GM06990 (cell line): ENCODE measurements around the gene CPNE4.

Source experiments
- DNase-seq: peaks from one replicate; pipeline ENCODE4 v3.0.0-alpha.2; 2011; ENCODE audit not compliant: insufficient read length; ENCODE audit errors: extremely low read depth
- H3K27me3 ChIP-seq: replicated peaks from 2 replicates; pipeline ENCODE4 v1.6.0; 2011; ENCODE audit warnings: low read length; ENCODE audit not compliant: control insufficient read depth, insufficient read depth
- H3K36me3 ChIP-seq: 2 replicates; pipeline ENCODE4 v1.5.1; 2011; ENCODE audit warnings: low read length; ENCODE audit not compliant: control insufficient read depth, insufficient read depth
- H3K4me3 ChIP-seq: replicated peaks from 2 replicates; pipeline ENCODE4 v1.5.1; 2011; ENCODE audit warnings: low read depth, mild to moderate bottlenecking, control low read depth, low read length
- TF ChIP-seq, protein P1 (sequence below): IDR thresholded peaks from 2 replicates; pipeline ENCODE4 v1.5.1; 2011; ENCODE audit warnings: low read length, control low read depth, mild to moderate bottlenecking, inconsistent platforms; ENCODE audit not compliant: insufficient read depth, poor library complexity, severe bottlenecking

Gene CPNE4

DNA sequence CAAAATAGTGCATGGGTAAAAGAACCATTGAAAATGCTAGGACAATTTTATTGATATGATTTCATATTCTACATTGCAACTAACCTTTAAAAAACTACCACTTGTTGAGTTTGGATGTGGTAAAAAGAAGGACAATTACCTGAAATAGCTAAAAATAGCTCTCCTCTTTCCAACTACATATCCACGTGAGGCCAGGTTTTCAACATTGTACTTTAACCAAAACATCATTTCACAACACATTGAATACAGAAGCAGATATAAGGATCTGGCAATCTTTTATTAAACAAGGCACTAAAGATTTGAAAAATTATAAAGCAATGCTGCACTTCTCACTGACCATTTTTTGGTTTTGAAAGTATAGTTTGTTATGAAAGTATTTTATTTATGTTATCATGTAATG lies 504.0 kb downstream of the CPNE4 start:
- H3K36me3 ChIP-seq, result no peaks in the 10 kb centered on the region
- DNase-seq, result no peak
- TF ChIP-seq, protein P1, sequence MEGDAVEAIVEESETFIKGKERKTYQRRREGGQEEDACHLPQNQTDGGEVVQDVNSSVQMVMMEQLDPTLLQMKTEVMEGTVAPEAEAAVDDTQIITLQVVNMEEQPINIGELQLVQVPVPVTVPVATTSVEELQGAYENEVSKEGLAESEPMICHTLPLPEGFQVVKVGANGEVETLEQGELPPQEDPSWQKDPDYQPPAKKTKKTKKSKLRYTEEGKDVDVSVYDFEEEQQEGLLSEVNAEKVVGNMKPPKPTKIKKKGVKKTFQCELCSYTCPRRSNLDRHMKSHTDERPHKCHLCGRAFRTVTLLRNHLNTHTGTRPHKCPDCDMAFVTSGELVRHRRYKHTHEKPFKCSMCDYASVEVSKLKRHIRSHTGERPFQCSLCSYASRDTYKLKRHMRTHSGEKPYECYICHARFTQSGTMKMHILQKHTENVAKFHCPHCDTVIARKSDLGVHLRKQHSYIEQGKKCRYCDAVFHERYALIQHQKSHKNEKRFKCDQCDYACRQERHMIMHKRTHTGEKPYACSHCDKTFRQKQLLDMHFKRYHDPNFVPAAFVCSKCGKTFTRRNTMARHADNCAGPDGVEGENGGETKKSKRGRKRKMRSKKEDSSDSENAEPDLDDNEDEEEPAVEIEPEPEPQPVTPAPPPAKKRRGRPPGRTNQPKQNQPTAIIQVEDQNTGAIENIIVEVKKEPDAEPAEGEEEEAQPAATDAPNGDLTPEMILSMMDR, result no peak
- H3K4me3 ChIP-seq, result no peak overlapping the region
- H3K27me3 ChIP-seq, result no peaks in the 10 kb centered on the region

DNA sequence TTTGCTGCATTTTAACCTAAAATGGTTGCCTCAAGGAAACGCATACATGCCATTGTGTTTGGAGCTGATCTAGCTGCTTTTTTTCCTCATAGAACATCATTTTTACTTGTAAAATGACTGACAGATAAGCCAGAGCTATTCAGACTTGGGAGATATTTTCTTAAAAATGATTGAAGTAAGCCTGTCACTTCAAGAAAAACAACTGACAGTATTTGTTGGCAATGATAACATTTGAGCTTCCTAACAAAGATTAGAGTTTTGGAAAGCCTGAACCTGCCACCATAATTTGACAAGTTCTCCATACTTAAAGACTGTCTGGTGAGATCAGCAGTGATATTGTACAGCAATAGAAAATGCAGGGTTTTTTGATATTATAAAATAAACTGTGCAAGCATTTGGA lies 504.4 kb downstream of the CPNE4 start:
- Histone ChIP-seq H3K4me3 (no peak overlapping the region), H3K27me3 (no peaks in the 10 kb centered on the region), H3K36me3 (no peaks in the 10 kb centered on the region)
- TF ChIP-seq, protein P1, result no peak
- DNase-seq, result no peak

DNA sequence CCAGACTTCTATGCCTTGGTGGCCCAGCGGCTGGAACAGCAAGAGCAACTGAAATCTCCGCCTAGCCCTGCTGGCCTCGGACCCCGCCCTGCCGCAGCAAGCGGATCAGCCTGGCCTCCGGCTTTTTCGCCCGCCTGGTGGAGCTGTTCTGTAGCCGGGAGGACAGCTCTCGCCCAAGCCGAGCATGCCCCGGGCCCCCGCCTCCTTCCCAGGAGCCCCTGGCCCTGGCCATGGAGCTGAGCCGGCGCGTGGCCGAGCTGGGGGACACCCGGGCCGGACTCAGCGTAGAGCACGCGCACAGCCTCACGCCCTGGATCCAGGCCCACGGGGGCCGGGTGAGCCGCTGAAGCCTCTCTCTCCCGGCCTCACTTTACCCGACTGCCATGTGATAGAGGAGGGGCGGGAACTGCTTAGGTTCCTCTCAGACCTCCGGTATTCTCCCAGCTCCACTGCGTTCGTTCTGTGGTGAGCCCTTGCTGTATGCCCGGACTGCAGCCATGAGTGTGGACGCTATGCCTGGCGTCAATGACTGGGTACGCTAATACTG lies 507.9 kb downstream of the CPNE4 start:
- no peaks in the 10 kb centered on the region for H3K36me3 ChIP-seq
- H3K4me3 ChIP-seq, result no peak overlapping the region
- peak; percentile 26 for DNase-seq
- no peaks in the 10 kb centered on the region for H3K27me3 ChIP-seq
- TF ChIP-seq, protein P1, result no peak

DNA sequence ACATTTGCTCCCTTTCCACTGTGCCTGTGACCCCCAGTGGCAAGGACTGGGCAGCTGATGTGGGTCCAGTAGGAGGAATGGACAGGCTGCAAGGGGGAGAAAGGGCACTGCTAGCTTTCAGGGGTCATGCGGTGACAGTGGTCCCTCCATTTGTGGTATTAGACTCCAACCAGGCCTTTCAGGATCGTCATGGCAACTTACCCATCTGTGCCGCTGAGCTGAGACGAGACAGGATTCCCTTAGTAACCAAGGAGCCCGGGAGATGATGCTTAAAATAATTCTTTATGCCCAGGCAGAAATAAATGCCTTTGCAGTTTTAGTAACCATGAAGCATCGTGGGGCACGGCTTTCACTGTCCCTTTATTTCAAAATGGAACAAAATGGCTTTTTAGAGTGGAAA lies 516.1 kb downstream of the CPNE4 start:
- no peaks in the 10 kb centered on the region; the same call in 1 of the 2 replicates for H3K27me3 ChIP-seq
- no peaks in the 10 kb centered on the region for H3K36me3 ChIP-seq
- no peak for DNase-seq
- TF ChIP-seq, protein P1, result no peak
- H3K4me3 ChIP-seq, result no peak overlapping the region

DNA sequence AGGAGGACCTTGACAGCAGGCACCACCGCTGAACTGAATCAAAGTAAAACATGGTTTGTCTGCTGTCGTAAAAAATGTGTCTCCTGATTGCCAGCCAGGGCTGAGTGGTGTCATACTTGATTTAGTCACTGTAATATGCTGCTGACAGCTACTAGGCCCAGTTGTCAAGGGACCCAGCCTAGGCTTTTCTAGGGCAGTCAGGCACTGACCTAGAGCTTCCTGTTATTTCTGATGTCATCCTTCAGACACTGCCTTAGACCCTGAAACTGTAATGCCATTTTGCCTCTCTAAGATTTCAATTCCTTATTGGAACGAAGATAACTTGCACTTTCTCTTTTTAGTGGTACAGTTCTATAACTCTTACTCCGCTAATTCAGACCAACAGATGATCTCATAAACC lies 529.4 kb downstream of the CPNE4 start:
- TF ChIP-seq, protein P1, result no peak
- Histone ChIP-seq H3K4me3 (no peak overlapping the region), H3K36me3 (no peaks in the 10 kb centered on the region), H3K27me3 (no peaks in the 10 kb centered on the region)
- DNase-seq, result no peak

DNA sequence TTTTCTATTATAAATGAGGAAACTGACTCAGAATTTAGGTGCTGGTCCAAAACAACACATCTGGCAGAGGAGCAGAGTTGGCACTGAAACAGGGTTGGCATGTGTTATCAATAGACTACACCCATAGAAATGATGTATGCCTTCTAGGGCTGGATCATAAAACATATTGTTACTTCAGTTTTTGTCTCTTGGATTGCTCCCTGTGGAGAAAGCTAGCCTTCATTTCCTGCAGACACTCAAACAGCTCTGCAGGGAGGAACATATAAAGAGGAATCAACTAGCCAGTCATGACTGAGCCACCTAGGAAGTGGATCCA lies 531.5 kb downstream of the CPNE4 start:
- Histone ChIP-seq H3K36me3 (no peaks in the 10 kb centered on the region; the same call in 1 of the 2 replicates), H3K4me3 (peak overlapping the region; percentile 98), H3K27me3 (no peaks in the 10 kb centered on the region)
- TF ChIP-seq, protein P1, result no peak
- DNase-seq, result no peak
